Cardiac fibroblast (primary cell): ENCODE results near the gene SLC6A18.

Source experiments
- DNase-seq, 2 donors: peaks; one replicate each; pipeline versions ENCODE4 v3.0.0 to v3.0.0-alpha.2; 2010; ENCODE audit warnings: low read depth in 2 of 2
- H3K4me3 ChIP-seq, 2 donors: replicated peaks in 1 of 2; 1 replicate in 1 of 2; 2 replicates in 1 of 2; pipeline ENCODE4 v1.5.1; 2011; ENCODE audit warnings: low read depth in 2 of 2, low read length in 2 of 2, mild to moderate bottlenecking in 2 of 2, moderate library complexity in 1 of 2
- TF ChIP-seq, protein P1 (sequence below): IDR thresholded peaks from one replicate; pipeline ENCODE4 v1.5.1; 2011; ENCODE audit warnings: low read depth, mild to moderate bottlenecking, low read length, inconsistent platforms

SLC6A18 gene

DNA sequence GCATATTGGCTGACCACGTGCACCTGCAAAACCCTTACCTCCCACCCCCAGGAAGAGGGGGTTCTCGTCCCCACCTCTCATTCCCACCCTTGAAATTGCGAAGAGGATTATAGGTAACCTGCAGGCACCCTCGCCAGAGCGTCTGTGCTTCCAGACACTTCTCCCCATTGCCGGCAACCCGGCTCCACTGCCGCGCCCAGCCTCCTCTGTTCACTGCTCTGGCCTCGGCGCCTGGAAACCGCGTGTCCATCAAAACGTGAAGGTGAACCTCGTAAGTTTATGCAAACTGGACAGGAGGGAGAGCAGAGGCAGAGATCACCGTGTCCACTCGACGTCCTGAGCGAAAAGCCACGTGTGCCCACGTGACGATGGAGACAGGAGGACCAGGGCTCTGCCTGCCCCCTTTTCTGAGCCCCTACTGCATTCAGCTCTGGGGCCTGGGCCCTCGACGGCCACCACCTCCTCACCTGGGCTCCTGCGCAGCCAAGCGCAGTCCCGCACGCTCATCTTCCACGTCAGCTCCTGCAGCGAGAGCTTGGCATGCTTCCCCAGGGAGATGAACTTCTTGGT lies 67.8 kb downstream of the SLC6A18 start:
- TF ChIP-seq, protein P1, sequence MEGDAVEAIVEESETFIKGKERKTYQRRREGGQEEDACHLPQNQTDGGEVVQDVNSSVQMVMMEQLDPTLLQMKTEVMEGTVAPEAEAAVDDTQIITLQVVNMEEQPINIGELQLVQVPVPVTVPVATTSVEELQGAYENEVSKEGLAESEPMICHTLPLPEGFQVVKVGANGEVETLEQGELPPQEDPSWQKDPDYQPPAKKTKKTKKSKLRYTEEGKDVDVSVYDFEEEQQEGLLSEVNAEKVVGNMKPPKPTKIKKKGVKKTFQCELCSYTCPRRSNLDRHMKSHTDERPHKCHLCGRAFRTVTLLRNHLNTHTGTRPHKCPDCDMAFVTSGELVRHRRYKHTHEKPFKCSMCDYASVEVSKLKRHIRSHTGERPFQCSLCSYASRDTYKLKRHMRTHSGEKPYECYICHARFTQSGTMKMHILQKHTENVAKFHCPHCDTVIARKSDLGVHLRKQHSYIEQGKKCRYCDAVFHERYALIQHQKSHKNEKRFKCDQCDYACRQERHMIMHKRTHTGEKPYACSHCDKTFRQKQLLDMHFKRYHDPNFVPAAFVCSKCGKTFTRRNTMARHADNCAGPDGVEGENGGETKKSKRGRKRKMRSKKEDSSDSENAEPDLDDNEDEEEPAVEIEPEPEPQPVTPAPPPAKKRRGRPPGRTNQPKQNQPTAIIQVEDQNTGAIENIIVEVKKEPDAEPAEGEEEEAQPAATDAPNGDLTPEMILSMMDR = no peak
- DNase-seq = no peak
- H3K4me3 ChIP-seq = no peak overlapping the region

DNA sequence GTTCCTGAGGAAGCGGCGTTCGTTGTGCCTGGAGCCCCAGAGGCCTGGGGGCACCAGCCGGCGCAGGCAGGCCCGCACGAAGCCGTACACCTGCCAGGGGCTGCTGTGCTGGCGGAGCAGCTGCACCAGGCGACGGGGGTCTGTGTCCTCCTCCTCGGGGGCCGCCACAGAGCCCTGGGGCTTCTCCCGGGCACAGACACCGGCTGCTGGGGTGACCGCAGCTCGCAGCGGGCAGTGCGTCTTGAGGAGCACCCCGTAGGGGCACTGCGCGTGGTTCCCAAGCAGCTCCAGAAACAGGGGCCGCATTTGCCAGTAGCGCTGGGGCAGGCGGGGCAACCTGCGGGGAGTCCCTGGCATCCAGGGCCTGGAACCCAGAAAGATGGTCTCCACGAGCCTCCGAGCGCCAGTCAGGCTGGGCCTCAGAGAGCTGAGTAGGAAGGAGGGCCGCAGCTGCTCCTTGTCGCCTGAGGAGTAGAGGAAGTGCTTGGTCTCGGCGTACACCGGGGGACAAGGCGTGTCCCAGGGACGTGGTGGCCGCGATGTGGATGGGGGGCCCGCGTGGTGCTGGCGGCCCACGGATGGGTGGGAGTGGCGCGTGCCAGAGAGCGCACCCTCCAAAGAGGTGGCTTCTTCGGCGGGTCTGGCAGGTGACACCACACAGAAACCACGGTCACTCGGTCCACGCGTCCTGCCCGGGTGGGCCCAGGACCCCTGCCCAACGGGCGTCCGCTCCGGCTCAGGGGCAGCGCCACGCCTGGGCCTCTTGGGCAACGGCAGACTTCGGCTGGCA lies 68.4 kb downstream of the SLC6A18 start:
- DNase-seq = no peak
- TF ChIP-seq, protein P1 = no peak

DNA sequence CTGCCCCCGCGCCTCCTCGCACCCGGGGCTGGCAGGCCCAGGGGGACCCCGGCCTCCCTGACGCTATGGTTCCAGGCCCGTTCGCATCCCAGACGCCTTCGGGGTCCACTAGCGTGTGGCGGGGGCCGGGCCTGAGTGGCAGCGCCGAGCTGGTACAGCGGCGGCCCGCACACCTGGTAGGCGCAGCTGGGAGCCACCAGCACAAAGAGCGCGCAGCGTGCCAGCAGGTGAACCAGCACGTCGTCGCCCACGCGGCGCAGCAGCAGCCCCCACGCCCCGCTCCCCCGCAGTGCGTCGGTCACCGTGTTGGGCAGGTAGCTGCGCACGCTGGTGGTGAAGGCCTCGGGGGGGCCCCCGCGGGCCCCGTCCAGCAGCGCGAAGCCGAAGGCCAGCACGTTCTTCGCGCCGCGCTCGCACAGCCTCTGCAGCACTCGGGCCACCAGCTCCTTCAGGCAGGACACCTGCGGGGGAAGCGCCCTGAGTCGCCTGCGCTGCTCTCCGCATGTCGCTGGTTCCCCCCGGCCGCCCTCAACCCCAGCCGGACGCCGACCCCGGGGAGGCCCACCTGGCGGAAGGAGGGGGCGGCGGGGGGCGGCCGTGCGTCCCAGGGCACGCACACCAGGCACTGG lies 69.1 kb downstream of the SLC6A18 start:
- TF ChIP-seq, protein P1 = no peak
- H3K4me3 ChIP-seq = no peak overlapping the region

More for the DNA sequence above, 68.4 kb downstream of the SLC6A18 start:
- no peak overlapping the region for H3K4me3 ChIP-seq

DNA sequence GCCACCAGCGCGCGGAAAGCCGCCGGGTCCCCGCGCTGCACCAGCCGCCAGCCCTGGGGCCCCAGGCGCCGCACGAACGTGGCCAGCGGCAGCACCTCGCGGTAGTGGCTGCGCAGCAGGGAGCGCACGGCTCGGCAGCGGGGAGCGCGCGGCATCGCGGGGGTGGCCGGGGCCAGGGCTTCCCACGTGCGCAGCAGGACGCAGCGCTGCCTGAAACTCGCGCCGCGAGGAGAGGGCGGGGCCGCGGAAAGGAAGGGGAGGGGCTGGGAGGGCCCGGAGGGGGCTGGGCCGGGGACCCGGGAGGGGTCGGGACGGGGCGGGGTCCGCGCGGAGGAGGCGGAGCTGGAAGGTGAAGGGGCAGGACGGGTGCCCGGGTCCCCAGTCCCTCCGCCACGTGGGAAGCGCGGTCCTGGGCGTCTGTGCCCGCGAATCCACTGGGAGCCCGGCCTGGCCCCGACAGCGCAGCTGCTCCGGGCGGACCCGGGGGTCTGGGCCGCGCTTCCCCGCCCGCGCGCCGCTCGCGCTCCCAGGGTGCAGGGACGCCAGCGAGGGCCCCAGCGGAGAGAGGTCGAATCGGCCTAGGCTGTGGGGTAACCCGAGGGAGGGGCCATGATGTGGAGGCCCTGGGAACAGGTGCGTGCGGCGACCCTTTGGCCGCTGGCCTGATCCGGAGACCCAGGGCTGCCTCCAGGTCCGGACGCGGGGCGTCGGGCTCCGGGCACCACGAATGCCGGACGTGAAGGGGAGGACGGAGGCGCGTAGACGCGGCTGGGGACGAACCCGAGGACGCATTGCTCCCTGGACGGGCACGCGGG lies 69.9 kb downstream of the SLC6A18 start, which contains the start of gene TERT:
Gene TERT, minus strand, starts transcription at position 234 of the 815 bp plus-strand sequence. Its CDS starts 79 bp downstream, at position 155.
- no peak within 1 kb of the TSS for H3K4me3 ChIP-seq
- TF ChIP-seq, protein P1 = no peak
- no peak for DNase-seq

More for the DNA sequence above, 69.1 kb downstream of the SLC6A18 start:
- DNase-seq = no peak

DNA sequence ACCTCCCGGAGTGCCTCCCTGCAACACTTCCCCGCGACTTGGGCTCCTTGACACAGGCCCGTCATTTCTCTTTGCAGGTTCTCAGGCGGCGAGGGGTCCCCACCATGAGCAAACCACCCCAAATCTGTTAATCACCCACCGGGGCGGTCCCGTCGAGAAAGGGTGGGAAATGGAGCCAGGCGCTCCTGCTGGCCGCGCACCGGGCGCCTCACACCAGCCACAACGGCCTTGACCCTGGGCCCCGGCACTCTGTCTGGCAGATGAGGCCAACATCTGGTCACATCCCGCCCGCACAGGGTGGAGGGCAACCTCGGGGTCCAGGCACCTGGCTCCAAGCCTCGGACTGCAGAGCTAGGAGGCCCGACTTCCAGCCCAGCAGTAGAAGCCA lies 70.5 kb downstream of the SLC6A18 start:
- TF ChIP-seq, protein P1 = no peak
- no peak for DNase-seq
- H3K4me3 ChIP-seq = no peak overlapping the region
